Tibial nerve (tissue), 4 donors: ENCODE results near the gene ADO. TPM values are rescaled to one million over a fixed set of nuclear protein-coding genes. Genes with fewer than 3 reads are reported as not detected.
A peak's percentile ranks its signal among the peaks of the same experiment; 100 is the strongest.

Experiments used
- DNase-seq, 2 donors: peaks; one replicate each; pipeline ENCODE4 v3.0.0-alpha.2; 2019; ENCODE audit warnings: low spot score in 2 of 2
- H3K27ac ChIP-seq, 4 donors: fragments of 200-600 bp; sonication (generic) in 3 of 4; one replicate each; pipeline ENCODE4 v1.5.1; 2017 to 2019; ENCODE audit warnings: mild to moderate bottlenecking in 1 of 4
- H3K27me3 ChIP-seq, 2 donors: fragments of 200-600 bp; sonication (generic) in 1 of 2; one replicate each; pipeline versions ENCODE4 v1.5.1 to v1.6.0; 2017 to 2019
- H3K36me3 ChIP-seq, 3 donors: fragments of 200-600 bp; sonication (generic); one replicate each; pipeline ENCODE4 v1.5.1; 2018 to 2019
- H3K4me1 ChIP-seq, 4 donors: fragments of 200-600 bp; sonication (generic) in 3 of 4; one replicate each; pipeline ENCODE4 v1.5.1; 2017 to 2019
- H3K4me3 ChIP-seq, 4 donors: fragments of 200-600 bp; sonication (generic) in 3 of 4; one replicate each; pipeline ENCODE4 v1.5.1; 2017 to 2019; ENCODE audit warnings: mild to moderate bottlenecking in 1 of 4, moderate library complexity in 1 of 4
- H3K9me3 ChIP-seq, 4 donors: fragments of 200-600 bp; sonication (generic) in 3 of 4; one replicate each; pipeline ENCODE4 v1.5.1; 2017 to 2019
- CTCF ChIP-seq, 5 experiments: fragments of 200-600 bp in 3 of 5; fragments of 450-650 bp in 2 of 5; sonication (generic) in 3 of 5; IDR thresholded peaks; one replicate each; pipeline ENCODE4 v1.5.1; 2016 to 2019; ENCODE audit warnings: antibody characterized with exemption in 5 of 5, mild to moderate bottlenecking in 3 of 5, moderate library complexity in 2 of 5
- EP300 ChIP-seq, 2 donors: sonication (generic); formaldehyde crosslinking; IDR thresholded peaks; one replicate each; pipeline ENCODE4 v1.6.1; 2017; ENCODE audit warnings: antibody characterized with exemption in 2 of 2, mild to moderate bottlenecking in 1 of 2
- POLR2A ChIP-seq, 2 donors: fragments of 450-650 bp; IDR thresholded peaks; one replicate each; pipeline ENCODE4 v1.6.1; 2017; ENCODE audit warnings: antibody characterized with exemption in 2 of 2, mild to moderate bottlenecking in 2 of 2, moderate library complexity in 2 of 2
- WGBS, 2 donors: methylation state at CpG; one replicate each; pipeline ENCODE4 v1.1.5; 2018; 5-methylcytosine and 5-hydroxymethylcytosine counted together
- total RNA-seq, 4 donors: library from RNA; depleted of rRNA; stranded (reverse); fragments of >200 nt; gene quantifications; one replicate each; pipeline ENCODE4 v1.1.0, GENCODE V29; 2016

ADO gene
- total RNA-seq, 4 donors from 2014 or later: 36.9 to 73.9 (median 48.1) TPM

GRCh38 chr10:62812672-62813439, 8.3 kb downstream of the ADO start:
- peaks cover 0 to 24% (median 0%) of the 10 kb centered on the region in 3 donors for H3K36me3 ChIP-seq
- TF ChIP-seq CTCF (IDR thresholded peaks at IDR 0.05) (no peak), EP300 (IDR thresholded peaks at IDR 0.05) (no peak), POLR2A (IDR thresholded peaks at IDR 0.05) (no peak)
- H3K27ac ChIP-seq: peak overlapping the region in 2 of 4 donors; percentile 47 to 94
- H3K9me3 ChIP-seq: no peaks in the 10 kb centered on the region
- 85 to 86% methylated on average over 13 of the region's 13 CpGs for WGBS, 2 donors
- DNase-seq: no peak
- peak overlapping the region in 3 of 4 donors; percentile 5 to 92 (median 13) for H3K4me3 ChIP-seq
- H3K27me3 ChIP-seq: peaks cover 0 to 16% of the 10 kb centered on the region in 2 donors
- H3K4me1 ChIP-seq: peaks cover 0 to 44% (median 17%) of the 10 kb centered on the region in 4 donors

GRCh38 chr10:62813453-62813852, 8.9 kb downstream of the ADO start:
- H3K27ac ChIP-seq: peak overlapping the region in 1 of 4 donors; percentile 94
- 90 to 91% methylated on average over 19 to 27 of the region's 27 CpGs for WGBS, 2 donors
- TF ChIP-seq CTCF (IDR thresholded peaks at IDR 0.05) (no peak), EP300 (IDR thresholded peaks at IDR 0.05) (no peak), POLR2A (IDR thresholded peaks at IDR 0.05) (no peak)
- peaks cover 0 to 16% of the 10 kb centered on the region in 2 donors for H3K27me3 ChIP-seq
- peak overlapping the region in 3 of 4 donors; percentile 5 to 92 (median 13) for H3K4me3 ChIP-seq
- no peaks in the 10 kb centered on the region for H3K9me3 ChIP-seq
- no peak for DNase-seq
- peaks cover 0 to 24% (median 0%) of the 10 kb centered on the region in 3 donors for H3K36me3 ChIP-seq
- peaks cover 0 to 44% (median 21%) of the 10 kb centered on the region in 4 donors for H3K4me1 ChIP-seq

GRCh38 chr10:62813981-62814380, 9.5 kb downstream of the ADO start:
- DNase-seq: no peak
- no peaks in the 10 kb centered on the region for H3K9me3 ChIP-seq
- peak overlapping the region in 2 of 4 donors; percentile 5 to 92 for H3K4me3 ChIP-seq
- H3K36me3 ChIP-seq: peaks cover 0 to 21% (median 0%) of the 10 kb centered on the region in 3 donors
- H3K4me1 ChIP-seq: peaks cover 0 to 46% (median 26%) of the 10 kb centered on the region in 4 donors
- TF ChIP-seq POLR2A (IDR thresholded peaks at IDR 0.05) (no peak), CTCF (IDR thresholded peaks at IDR 0.05) (no peak)
- H3K27ac ChIP-seq: peak overlapping the region in 1 of 4 donors; percentile 94
- 75 to 85% methylated on average over 5 of the region's 5 CpGs for WGBS, 2 donors
- peaks cover 0 to 18% of the 10 kb centered on the region in 2 donors for H3K27me3 ChIP-seq

GRCh38 chr10:62814756-62815380, 10.3 kb downstream of the ADO start:
- 2% methylated on average over 53 to 54 of the region's 54 CpGs for WGBS, 2 donors

More at GRCh38 chr10:62814756-62815380, 10.3 kb downstream of the ADO start:
- H3K27me3 ChIP-seq: peaks cover 0 to 26% of the 10 kb centered on the region in 2 donors
- H3K4me3 ChIP-seq: peak overlapping the region; percentile 79 to 96 (median 86)
- H3K36me3 ChIP-seq: peaks cover 0 to 18% (median 0%) of the 10 kb centered on the region in 3 donors
- H3K27ac ChIP-seq: peak overlapping the region; percentile 1 to 94 (median 52)
- DNase-seq: no peak
- peaks cover 0 to 54% (median 28%) of the 10 kb centered on the region in 4 donors for H3K4me1 ChIP-seq
- TF ChIP-seq POLR2A (IDR thresholded peaks at IDR 0.05) (no peak), EP300 (IDR thresholded peaks at IDR 0.05) (no peak), CTCF (IDR thresholded peaks at IDR 0.05) (no peak)
- no peaks in the 10 kb centered on the region for H3K9me3 ChIP-seq
